HL-60 (cell line): ENCODE data around the gene SPIB.
"Not testable (repeated sequence)": the region's sequence is repeated elsewhere in the genome, so short reads cannot be mapped to it uniquely, and the experiment has no call there.

Experiments
- POLR2AphosphoS5 ChIP-seq: IDR thresholded peaks from 2 replicates; pipeline ENCODE4 v1.6.1; 2012; ENCODE audit warnings: low read depth
- TF ChIP-seq, protein P1 (sequence below): IDR thresholded peaks from one replicate; pipeline ENCODE4 v1.5.1; 2011; ENCODE audit warnings: low read length, control low read depth, inconsistent platforms; ENCODE audit not compliant: insufficient read depth

DNA sequence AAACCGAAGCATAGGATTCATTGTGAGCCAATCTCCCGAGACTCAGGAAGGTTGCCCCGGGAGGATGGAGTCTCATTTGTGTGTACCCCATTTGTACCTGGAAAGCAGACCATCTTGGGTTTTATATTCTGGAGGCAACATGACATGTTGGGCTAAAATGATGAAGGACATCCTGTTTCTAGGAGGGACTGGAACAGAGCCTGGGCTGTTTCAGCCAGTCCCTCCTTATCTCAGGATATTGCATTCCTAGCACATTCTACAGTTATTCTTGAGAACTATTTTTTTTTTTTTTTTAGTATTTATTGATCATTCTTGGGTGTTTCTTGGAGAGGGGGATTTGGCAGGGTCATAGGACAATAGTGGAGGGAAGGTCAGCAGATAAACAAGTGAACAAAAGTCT lies 28.4 kb upstream of the SPIB start:
- TF ChIP-seq, protein P1, sequence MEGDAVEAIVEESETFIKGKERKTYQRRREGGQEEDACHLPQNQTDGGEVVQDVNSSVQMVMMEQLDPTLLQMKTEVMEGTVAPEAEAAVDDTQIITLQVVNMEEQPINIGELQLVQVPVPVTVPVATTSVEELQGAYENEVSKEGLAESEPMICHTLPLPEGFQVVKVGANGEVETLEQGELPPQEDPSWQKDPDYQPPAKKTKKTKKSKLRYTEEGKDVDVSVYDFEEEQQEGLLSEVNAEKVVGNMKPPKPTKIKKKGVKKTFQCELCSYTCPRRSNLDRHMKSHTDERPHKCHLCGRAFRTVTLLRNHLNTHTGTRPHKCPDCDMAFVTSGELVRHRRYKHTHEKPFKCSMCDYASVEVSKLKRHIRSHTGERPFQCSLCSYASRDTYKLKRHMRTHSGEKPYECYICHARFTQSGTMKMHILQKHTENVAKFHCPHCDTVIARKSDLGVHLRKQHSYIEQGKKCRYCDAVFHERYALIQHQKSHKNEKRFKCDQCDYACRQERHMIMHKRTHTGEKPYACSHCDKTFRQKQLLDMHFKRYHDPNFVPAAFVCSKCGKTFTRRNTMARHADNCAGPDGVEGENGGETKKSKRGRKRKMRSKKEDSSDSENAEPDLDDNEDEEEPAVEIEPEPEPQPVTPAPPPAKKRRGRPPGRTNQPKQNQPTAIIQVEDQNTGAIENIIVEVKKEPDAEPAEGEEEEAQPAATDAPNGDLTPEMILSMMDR = not testable (repeated sequence)
- not testable (repeated sequence) for TF ChIP-seq POLR2AphosphoS5
